H1 (cell line): ENCODE data around the gene MAGOHB. TPM values are rescaled to one million over a fixed set of nuclear protein-coding genes. Genes with fewer than 3 reads are reported as not detected.

Experiments
- CTCF ChIA-PET: fragments of 300-600 bp; sonication (Branson Sonifier 250); formaldehyde crosslinking; loops from one replicate; lab custom pipeline; 2021; ENCODE audit not compliant: partially characterized antibody; lab: Charles Lee
- POLR2A ChIA-PET: fragments of 300-600 bp; sonication (Branson Sonifier 250); formaldehyde crosslinking; loops from one replicate; lab custom pipeline; 2021; ENCODE audit warnings: inconsistent platforms; ENCODE audit not compliant: partially characterized antibody; lab: Charles Lee
- DNase-seq, 2 experiments: peaks; one replicate each; pipeline versions ENCODE4 v3.0.0 to v3.0.0-alpha.2; 2010 to 2022; ENCODE audit warnings: low spot score in 2 of 2, low read depth in 1 of 2, mixed read lengths in 1 of 2
- FAIRE-seq: peaks from 2 replicates; lab custom pipeline; 2011; peaks lifted over from hg19 to GRCh38; lab: Jason Lieb, UNC
- H2AFZ ChIP-seq: 2 replicates; pipeline ENCODE4 v1.8.1; 2012; ENCODE audit warnings: low read length, inconsistent platforms
- H2AK5ac ChIP-seq: 2 replicates; pipeline ENCODE4 v1.6.1; 2013; ENCODE audit warnings: low read depth, low read length
- H2BK120ac ChIP-seq: replicated peaks from 2 replicates; pipeline ENCODE3; 2013; ENCODE audit warnings: low read depth, low read length, inconsistent platforms
- H2BK12ac ChIP-seq: 2 replicates; pipeline ENCODE4 v1.6.1; 2013; ENCODE audit warnings: low read depth, low read length
- H2BK15ac ChIP-seq: 2 replicates; pipeline ENCODE4 v1.6.1; 2013; ENCODE audit warnings: low read length
- H2BK20ac ChIP-seq: 2 replicates; pipeline ENCODE4 v1.6.1; 2013; ENCODE audit warnings: low read length
- H2BK5ac ChIP-seq: 2 replicates; pipeline ENCODE4 v1.6.1; 2013; ENCODE audit warnings: low read depth, low read length
- H3K14ac ChIP-seq: 2 replicates; pipeline ENCODE4 v1.6.1; 2013; ENCODE audit warnings: inconsistent platforms; ENCODE audit not compliant: insufficient read length
- H3K18ac ChIP-seq: 2 replicates; pipeline ENCODE4 v1.6.1; 2013; ENCODE audit warnings: low read length; ENCODE audit errors: extremely low read depth
- H3K23ac ChIP-seq: 2 replicates; pipeline ENCODE4 v1.6.1; 2013; ENCODE audit warnings: inconsistent platforms; ENCODE audit not compliant: insufficient read length
- H3K23me2 ChIP-seq: 2 replicates; pipeline ENCODE4 v1.6.1; 2013; ENCODE audit warnings: low read depth, low read length
- H3K27ac ChIP-seq: 2 replicates; pipeline ENCODE4 v1.6.1; 2011; ENCODE audit warnings: low read depth, low read length, inconsistent platforms
- H3K27me3 ChIP-seq, 4 experiments: replicated peaks in 1 of 4; 1 replicate in 1 of 4; 2 replicates in 3 of 4; pipeline versions ENCODE4 v1.6.1 to v1.8.1; 2011 to 2013; ENCODE audit warnings: low read length in 3 of 4, mild to moderate bottlenecking in 3 of 4, inconsistent platforms in 2 of 4, mixed read lengths in 2 of 4, moderate library complexity in 1 of 4; ENCODE audit not compliant: control insufficient read depth in 3 of 4, insufficient read depth in 3 of 4; ENCODE audit errors: extremely low read depth in 1 of 4
- H3K36me3 ChIP-seq, 4 experiments: 2 replicates each; pipeline versions ENCODE4 v1.6.1 to v1.8.1; 2011 to 2013; ENCODE audit warnings: mild to moderate bottlenecking in 4 of 4, low read length in 3 of 4, moderate library complexity in 2 of 4, control low read depth in 1 of 4, inconsistent platforms in 1 of 4; ENCODE audit not compliant: insufficient read depth in 4 of 4, control insufficient read depth in 2 of 4
- H3K4ac ChIP-seq: replicated peaks from 2 replicates; pipeline ENCODE3; 2013; ENCODE audit warnings: low read length, low read depth, mixed read lengths, inconsistent platforms; ENCODE audit not compliant: insufficient read length
- H3K4me1 ChIP-seq, 4 experiments: replicated peaks in 1 of 4; 1 replicate in 1 of 4; 2 replicates in 3 of 4; pipeline versions ENCODE4 v1.6.1 to v1.8.1; 2011 to 2013; ENCODE audit warnings: low read length in 3 of 4, inconsistent platforms in 2 of 4, mixed read lengths in 1 of 4; ENCODE audit not compliant: insufficient read depth in 4 of 4, control insufficient read depth in 3 of 4
- H3K4me2 ChIP-seq, 2 experiments: 2 replicates each; pipeline versions ENCODE4 v1.6.1 to v1.8.1; 2011 to 2013; ENCODE audit warnings: low read depth in 2 of 2, low read length in 2 of 2, control low read depth in 1 of 2, inconsistent platforms in 1 of 2, mild to moderate bottlenecking in 1 of 2; ENCODE audit not compliant: insufficient read depth in 1 of 2
- H3K4me3 ChIP-seq, 4 experiments: fragments of 200-600, 300-600 bp in 1 of 4; sonication (generic), shearing (Covaris generic), sonication (Bioruptor Twin) in 1 of 4; 2 replicates each; pipeline versions ENCODE4 v1.5.1 to v1.8.1; 2011 to 2016; ENCODE audit warnings: low read length in 4 of 4, low read depth in 3 of 4, control low read depth in 2 of 4, inconsistent platforms in 2 of 4, mild to moderate bottlenecking in 2 of 4, mixed read lengths in 1 of 4, moderate library complexity in 1 of 4; ENCODE audit not compliant: insufficient read depth in 2 of 4; ENCODE audit errors: extremely low read depth in 1 of 4
- H3K56ac ChIP-seq: replicated peaks from 2 replicates; pipeline ENCODE3; 2013; ENCODE audit warnings: low read depth, mild to moderate bottlenecking, mixed read lengths, low read length, inconsistent platforms; ENCODE audit not compliant: insufficient read length
- H3K79me1 ChIP-seq: 2 replicates; pipeline ENCODE4 v1.6.1; 2013; ENCODE audit warnings: low read depth, low read length, control low read depth
- H3K79me2 ChIP-seq, 2 experiments: 2 replicates each; pipeline versions ENCODE4 v1.6.1 to v1.8.1; 2012 to 2013; ENCODE audit warnings: low read length in 2 of 2, mild to moderate bottlenecking in 2 of 2, inconsistent platforms in 1 of 2; ENCODE audit not compliant: insufficient read depth in 2 of 2, control insufficient read depth in 1 of 2
- H3K9ac ChIP-seq, 4 experiments: replicated peaks in 1 of 4; 1 replicate in 1 of 4; 2 replicates in 3 of 4; pipeline versions ENCODE4 v1.6.1 to v1.8.1; 2011 to 2013; ENCODE audit warnings: low read depth in 3 of 4, low read length in 3 of 4, control low read depth in 2 of 4, mild to moderate bottlenecking in 2 of 4, moderate library complexity in 2 of 4, inconsistent platforms in 1 of 4; ENCODE audit errors: extremely low read depth in 1 of 4
- H3K9me3 ChIP-seq, 2 experiments: 2 replicates each; pipeline versions ENCODE4 v1.6.1 to v1.8.1; 2012 to 2013; ENCODE audit warnings: mild to moderate bottlenecking in 2 of 2, moderate library complexity in 2 of 2, control low read depth in 1 of 2, inconsistent platforms in 1 of 2, low read depth in 1 of 2, low read length in 1 of 2, mixed read lengths in 1 of 2; ENCODE audit not compliant: insufficient read depth in 2 of 2
- H4K20me1 ChIP-seq, 2 experiments: replicated peaks in 1 of 2; 2 replicates each; pipeline versions ENCODE3 to v1.8.1; 2011 to 2013; ENCODE audit warnings: inconsistent platforms in 2 of 2, low read length in 2 of 2, mild to moderate bottlenecking in 1 of 2; ENCODE audit not compliant: insufficient read depth in 2 of 2, control insufficient read depth in 1 of 2
- H4K5ac ChIP-seq: 2 replicates; pipeline ENCODE4 v1.6.1; 2013; ENCODE audit warnings: low read length, low read depth, mixed read lengths, inconsistent platforms; ENCODE audit not compliant: insufficient read length
- H4K8ac ChIP-seq: 2 replicates; pipeline ENCODE4 v1.8.0; 2013; ENCODE audit warnings: mild to moderate bottlenecking, moderate library complexity, low read length, inconsistent platforms; ENCODE audit not compliant: insufficient read depth; ENCODE audit errors: extremely low read depth
- H4K91ac ChIP-seq: replicated peaks from 2 replicates; pipeline ENCODE3; 2013; ENCODE audit warnings: low read length, mixed read lengths, inconsistent platforms; ENCODE audit not compliant: insufficient read length
- CBX5 ChIP-seq: fragments of 300-800, 300-1000 bp; sonication (generic); IDR thresholded peaks from 2 replicates; pipeline ENCODE4 v1.7.1; 2016; ENCODE audit warnings: antibody characterized with exemption, low read length, low read depth
- CHD1 ChIP-seq: IDR thresholded peaks from 2 replicates; pipeline ENCODE4 v1.6.1; 2012; ENCODE audit warnings: low read depth, low read length, improper control_type of control experiment
- EGR1 ChIP-seq: IDR thresholded peaks from 2 replicates; pipeline ENCODE4 v1.6.1; 2011; ENCODE audit warnings: low read depth, low read length, borderline replicate concordance
- HDAC2 ChIP-seq, 2 experiments: fragments of 300-600 bp in 1 of 2; sonication (generic) in 1 of 2; IDR thresholded peaks; 2 replicates each; pipeline ENCODE4 v1.6.1; 2011 to 2012; ENCODE audit warnings: low read depth in 2 of 2, low read length in 2 of 2, mild to moderate bottlenecking in 2 of 2, moderate library complexity in 2 of 2, borderline replicate concordance in 1 of 2, inconsistent platforms in 1 of 2
- NRF1 ChIP-seq: IDR thresholded peaks from 2 replicates; pipeline ENCODE4 v1.6.1; 2011; ENCODE audit warnings: mild to moderate bottlenecking, low read depth, low read length, improper control_type of control experiment
- PHF8 ChIP-seq: fragments of 200-600 bp; sonication (generic); conservative IDR thresholded peaks from 2 replicates; pipeline ENCODE4 v1.7.1; 2012; ENCODE audit warnings: low read depth, mild to moderate bottlenecking, inconsistent platforms, low read length, moderate library complexity
- POLR2AphosphoS5 ChIP-seq: IDR thresholded peaks from 2 replicates; pipeline ENCODE4 v1.6.1; 2011; ENCODE audit warnings: low read depth, low read length
- RFX5 ChIP-seq: IDR thresholded peaks from 2 replicates; pipeline ENCODE4 v1.6.1; 2011; ENCODE audit warnings: low read depth, low read length, improper control_type of control experiment, borderline replicate concordance
- RNF2 ChIP-seq: fragments of 200-900, 300-1000 bp; sonication (generic); IDR thresholded peaks from 2 replicates; pipeline ENCODE4 v1.7.1; 2016; ENCODE audit warnings: borderline replicate concordance, low read depth, mild to moderate bottlenecking, antibody characterized with exemption, low read length; ENCODE audit not compliant: poor library complexity, severe bottlenecking; ENCODE audit errors: missing control alignments
- SIN3A ChIP-seq, 2 experiments: IDR thresholded peaks in 1 of 2; conservative IDR thresholded peaks in 1 of 2; 2 replicates each; pipeline ENCODE4 v1.6.1; 2011 to 2012; ENCODE audit warnings: low read length in 2 of 2, improper control_type of control experiment in 1 of 2, low read depth in 1 of 2, mild to moderate bottlenecking in 1 of 2
- TAF7 ChIP-seq: optimal IDR thresholded peaks from 2 replicates; pipeline ENCODE3; 2011; ENCODE audit warnings: low read depth, mild to moderate bottlenecking, inconsistent platforms, low read length, moderate library complexity, borderline replicate concordance
- TEAD4 ChIP-seq: IDR thresholded peaks from 2 replicates; pipeline ENCODE4 v1.6.1; 2012; ENCODE audit warnings: low read depth, low read length, inconsistent platforms, mixed read lengths
- WGBS, 2 experiments: shearing (Covaris generic) in 1 of 2; methylation state at CpG; one replicate each; pipeline versions ENCODE4 v1.1.6 to v1.1.7; 2013 to 2015; ENCODE audit warnings: low lambda C conversion rate in 2 of 2, mixed read lengths in 2 of 2, inconsistent platforms in 1 of 2, low coverage in 1 of 2, missing lambda C conversion rate in 1 of 2; ENCODE audit not compliant: insufficient replicate concordance in 2 of 2, insufficient coverage in 1 of 2, insufficient read length in 1 of 2; ENCODE audit errors: extremely low coverage in 1 of 2, missing lambda C conversion rate in 1 of 2; 5-methylcytosine and 5-hydroxymethylcytosine counted together
- polyA plus RNA-seq, 7 experiments: library from polyadenylated mRNA; depleted of rRNA in 3 of 7; stranded (reverse) in 5 of 7; unstranded in 2 of 7; fragments of >200 nt in 5 of 7; fragments of 200-250 nt in 2 of 7; gene quantifications; 1 replicate in 5 of 7; 2 replicates in 1 of 7; 4 replicates in 1 of 7; pipeline versions ENCODE4 v1.2.1 to v1.2.3, GENCODE V29; 2011 to 2013; ENCODE audit warnings: missing spikeins in 2 of 7, mixed read lengths in 2 of 7
- total RNA-seq: library from RNA; stranded (reverse); fragmentation: NEBNext Ultra II Directional; extraction: Animal tissue kit (Norgen Biotek cat#: 25700); gene quantifications from 2 replicates; pipeline ENCODE4 v1.2.1, GENCODE V29; 2021

Gene MAGOHB
- total and polyA plus RNA-seq, 2 of the 8 experiments (the other 6 are each of a cell fraction or from before 2014, with no cell fraction given) = 21.5 to 53.7 TPM

DNA sequence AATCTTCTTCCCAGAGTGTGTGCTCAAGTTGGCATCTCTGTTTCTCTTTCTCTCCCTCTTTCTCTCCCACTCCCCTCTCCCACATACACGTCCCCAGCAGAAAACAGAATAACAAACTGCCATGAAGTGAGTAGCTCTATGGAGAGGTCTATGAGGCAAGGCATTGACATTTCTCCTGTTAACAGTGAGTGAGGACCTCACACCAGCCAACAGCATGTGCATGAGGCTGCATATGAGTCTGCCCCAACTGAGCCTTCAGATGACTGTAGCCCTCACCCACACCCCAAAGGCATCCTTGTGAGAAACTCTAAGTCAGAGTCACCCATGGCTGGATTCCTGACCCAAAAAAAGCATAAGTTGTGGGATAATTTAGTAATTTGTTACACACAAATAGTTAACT lies 50.4 kb downstream of the MAGOHB start:
- H3K23me2 ChIP-seq = no peaks in the 10 kb centered on the region
- H3K23ac ChIP-seq = no peak overlapping the region
- no peaks in the 10 kb centered on the region for H3K79me1 ChIP-seq
- H3K9ac ChIP-seq = no peak overlapping the region
- H3K4me2 ChIP-seq = no peak overlapping the region
- H2AFZ ChIP-seq = no peak overlapping the region
- POLR2A ChIA-PET = no interaction called here
- H3K27me3 ChIP-seq = no peaks in the 10 kb centered on the region
- no peak overlapping the region for H3K56ac ChIP-seq
- no peak overlapping the region for H2BK120ac ChIP-seq
- no peak for FAIRE-seq
- H3K36me3 ChIP-seq = no peaks in the 10 kb centered on the region
- no peaks in the 10 kb centered on the region for H3K4me1 ChIP-seq
- WGBS, 2 experiments = no CpG with 5 or more reads among the region's 1 CpG
- H3K27ac ChIP-seq = no peak overlapping the region
- TF ChIP-seq CHD1 (no peak), CBX5 (no peak), TAF7 (no peak), RFX5 (no peak), EGR1 (no peak), SIN3A (conservative IDR thresholded peaks at IDR 0.05 in 1 of 2, IDR thresholded peaks at IDR 0.05 in 1 of 2; ENCODE audit: low read depth in 1 of 2, low read length in 2 of 2) (no peak), RNF2 (no peak), PHF8 (no peak), HDAC2 (IDR thresholded peaks at IDR 0.05; ENCODE audit: borderline replicate concordance in 1 of 2, low read depth in 2 of 2, low read length in 2 of 2) (no peak), NRF1 (no peak), POLR2AphosphoS5 (no peak), TEAD4 (no peak)
- TF ChIP-seq, all 59 proteins: peak for 0
- Histone ChIP-seq H4K20me1 (no peaks in the 10 kb centered on the region), H2BK20ac (no peak overlapping the region), H2BK5ac (no peak overlapping the region), H4K8ac (no peak overlapping the region), H3K18ac (no peak overlapping the region), H3K79me2 (no peaks in the 10 kb centered on the region), H2AK5ac (no peak overlapping the region), H3K9me3 (no peaks in the 10 kb centered on the region), H2BK15ac (no peak overlapping the region), H3K4ac (no peak overlapping the region), H2BK12ac (no peak overlapping the region), H3K4me3 (no peak overlapping the region), H3K14ac (no peak overlapping the region), H4K91ac (no peak overlapping the region), H4K5ac (no peak overlapping the region)
- CTCF ChIA-PET = interaction anchor here (0.9 to 4.7 kb wide), 6 partner anchors 18 to 339 kb away, joined by 3 to 33 read pairs (median 18); no protein-coding TSS in a partner anchor
- no peak for DNase-seq
